HEK293 (cell line): Measurements from ENCODE around the gene IKZF2.

Experiments used
- CTCF ChIA-PET: fragments of 350-600 bp; formaldehyde crosslinking; extraction: SDS; loops from one replicate; lab custom pipeline; 2021; ENCODE audit warnings: antibody characterized with exemption; lab: Yijun Ruan, JAX
- POLR2A ChIA-PET: fragments of 300-600 bp; formaldehyde crosslinking; extraction: SDS; loops from one replicate; lab custom pipeline; 2020; ENCODE audit warnings: antibody characterized with exemption, inconsistent platforms; lab: Yijun Ruan, JAX
- H3K27ac ChIP-seq: fragments of 200-500 bp; sonication (Bioruptor generic); 2 replicates; pipeline ENCODE4 v1.5.1; 2014; ENCODE audit warnings: low read depth, low read length, control low read depth, inconsistent platforms; ENCODE audit errors: extremely low read depth
- H3K36me3 ChIP-seq, 2 experiments: fragments of 200-500 bp in 1 of 2; sonication (Bioruptor generic) in 1 of 2; 1 replicate in 1 of 2; 2 replicates in 1 of 2; pipeline ENCODE4 v1.5.1; 2014 to 2017; ENCODE audit warnings: inconsistent platforms in 2 of 2, low read length in 2 of 2; ENCODE audit not compliant: control insufficient read depth in 2 of 2, insufficient read depth in 1 of 2
- H3K4me1 ChIP-seq: fragments of 200-500 bp; sonication (Bioruptor generic); 2 replicates; pipeline ENCODE4 v1.5.1; 2014; ENCODE audit warnings: mild to moderate bottlenecking, low read length, inconsistent platforms; ENCODE audit not compliant: control insufficient read depth, insufficient read depth
- H3K4me3 ChIP-seq: 2 replicates; pipeline ENCODE4 v1.5.1; 2011; ENCODE audit warnings: low read depth, mild to moderate bottlenecking, control low read depth, low read length, moderate library complexity
- H3K9me3 ChIP-seq: fragments of 200-500 bp; sonication (Bioruptor generic); 2 replicates; pipeline ENCODE4 v1.5.1; 2014; ENCODE audit warnings: low read depth, low read length, inconsistent platforms; ENCODE audit not compliant: control insufficient read depth, insufficient read depth
- BCL11B ChIP-seq: fragments of 450-650 bp; formaldehyde crosslinking; IDR thresholded peaks from 2 replicates; pipeline ENCODE4 v1.5.1; 2016; ENCODE audit warnings: low read depth, missing biosample characterization, missing genetic modification characterization
- HOXA7 ChIP-seq: sonication (generic); formaldehyde crosslinking; IDR thresholded peaks from 2 replicates; pipeline ENCODE4 v1.8.1; 2022; ENCODE audit warnings: missing genetic modification reagents, borderline replicate concordance
- KLF8 ChIP-seq: fragments of 450-650 bp; formaldehyde crosslinking; IDR thresholded peaks from 2 replicates; pipeline ENCODE4 v1.5.1; 2016; ENCODE audit warnings: missing biosample characterization, missing genetic modification characterization
- SALL2 ChIP-seq: fragments of 450-650 bp; formaldehyde crosslinking; IDR thresholded peaks from 2 replicates; pipeline ENCODE4 v1.5.0; 2017; ENCODE audit warnings: missing biosample characterization, mild to moderate bottlenecking, missing genetic modification characterization, borderline replicate concordance
- TRIM28 ChIP-seq: IDR thresholded peaks from 2 replicates; pipeline ENCODE4 v1.6.1; 2011; ENCODE audit warnings: low read length, control low read depth, borderline replicate concordance
- YY1 ChIP-seq: fragments of 450-650 bp; formaldehyde crosslinking; IDR thresholded peaks from 2 replicates; pipeline ENCODE4 v1.5.1; 2018; ENCODE audit warnings: missing biosample characterization, missing genetic modification characterization
- ZBTB17 ChIP-seq: fragments of 450-650 bp; formaldehyde crosslinking; IDR thresholded peaks from 2 replicates; pipeline ENCODE4 v1.5.1; 2016; ENCODE audit warnings: missing biosample characterization, missing genetic modification characterization
- ZBTB26 ChIP-seq: fragments of 450-650 bp; formaldehyde crosslinking; optimal IDR thresholded peaks from 2 replicates; pipeline ENCODE3; 2016; ENCODE audit warnings: missing biosample characterization, mild to moderate bottlenecking, missing genetic modification characterization
- ZEB2 ChIP-seq: fragments of 450-650 bp; formaldehyde crosslinking; IDR thresholded peaks from 2 replicates; pipeline ENCODE4 v1.5.1; 2016; ENCODE audit warnings: missing biosample characterization, missing genetic modification characterization
- ZNF114 ChIP-seq: fragments of 450-650 bp; formaldehyde crosslinking; IDR thresholded peaks from 2 replicates; pipeline ENCODE4 v1.5.0; 2017; ENCODE audit warnings: missing biosample characterization, missing genetic modification characterization
- ZNF146 ChIP-seq: fragments of 450-650 bp; formaldehyde crosslinking; IDR thresholded peaks from 2 replicates; pipeline ENCODE4 v1.5.1; 2016; ENCODE audit warnings: missing biosample characterization, missing genetic modification characterization
- ZNF202 ChIP-seq: fragments of 450-650 bp; formaldehyde crosslinking; IDR thresholded peaks from 2 replicates; pipeline ENCODE4 v1.5.1; 2016; ENCODE audit warnings: missing biosample characterization, missing genetic modification characterization, borderline replicate concordance
- ZNF292 ChIP-seq: fragments of 450-650 bp; formaldehyde crosslinking; IDR thresholded peaks from 2 replicates; pipeline ENCODE4 v1.5.1; 2016; ENCODE audit warnings: low read depth, missing biosample characterization, missing genetic modification characterization, borderline replicate concordance
- ZNF341 ChIP-seq: fragments of 450-650 bp; formaldehyde crosslinking; IDR thresholded peaks from 2 replicates; pipeline ENCODE4; 2016; ENCODE audit warnings: low read depth, missing biosample characterization, missing genetic modification characterization
- ZNF404 ChIP-seq: fragments of 450-650 bp; formaldehyde crosslinking; IDR thresholded peaks from 2 replicates; pipeline ENCODE4 v1.5.1; 2017; ENCODE audit warnings: missing biosample characterization, missing genetic modification characterization
- ZNF433 ChIP-seq: fragments of 450-650 bp; formaldehyde crosslinking; IDR thresholded peaks from 2 replicates; pipeline ENCODE4 v1.5.1; 2016; ENCODE audit warnings: missing biosample characterization, missing genetic modification characterization, low read depth
- ZNF561 ChIP-seq: fragments of 450-650 bp; IDR thresholded peaks from 2 replicates; pipeline ENCODE4 v1.5.1; 2018; ENCODE audit warnings: missing biosample characterization, missing genetic modification characterization, borderline replicate concordance
- ZNF639 ChIP-seq: fragments of 450-650 bp; formaldehyde crosslinking; IDR thresholded peaks from 2 replicates; pipeline ENCODE4 v1.5.1; 2016; ENCODE audit warnings: missing biosample characterization, missing genetic modification characterization
- ZNF677 ChIP-seq: fragments of 450-650 bp; IDR thresholded peaks from 2 replicates; pipeline ENCODE4 v1.5.0; 2018; ENCODE audit warnings: missing biosample characterization, mild to moderate bottlenecking, missing genetic modification characterization, moderate library complexity
- ZNF701 ChIP-seq: fragments of 450-650 bp; formaldehyde crosslinking; IDR thresholded peaks from 2 replicates; pipeline ENCODE4 v1.5.1; 2016; ENCODE audit warnings: missing biosample characterization, missing genetic modification characterization
- ZNF777 ChIP-seq: fragments of 450-650 bp; formaldehyde crosslinking; IDR thresholded peaks from 2 replicates; pipeline ENCODE4 v1.5.1; 2017; ENCODE audit warnings: missing biosample characterization, missing genetic modification characterization, borderline replicate concordance

The IKZF2 gene

GRCh38 chr2:213015387-213016165 lies 135.8 kb downstream of the IKZF2 start (continued):
- no peak for TF ChIP-seq ZNF146

GRCh38 chr2:213013979-213014378 lies 137.4 kb downstream of the IKZF2 start:
- ChIA-PET CTCF (interaction anchor here (0.7 kb wide), 1 partner anchor 24 kb away, joined by 4 read pairs; no protein-coding TSS in a partner anchor), POLR2A (no interaction called here)
- H3K9me3 ChIP-seq, result no peaks in the 10 kb centered on the region
- no peaks in the 10 kb centered on the region for H3K4me1 ChIP-seq
- H3K27ac ChIP-seq, result no peak overlapping the region
- no peaks in the 10 kb centered on the region for H3K36me3 ChIP-seq
- H3K4me3 ChIP-seq, result no peak overlapping the region
- TF ChIP-seq ZNF202 (tag by site-specific recombination) (no peak), ZNF561 (tag by site-specific recombination) (no peak), ZEB2 (no peak), ZNF341 (tag by site-specific recombination) (no peak), ZNF292 (tag by site-specific recombination) (no peak), YY1 (tag by site-specific recombination) (no peak), KLF8 (no peak), BCL11B (no peak), TRIM28 (no peak), SALL2 (tag by site-specific recombination) (no peak), ZNF639 (tag by site-specific recombination) (no peak), ZBTB26 (no peak), ZNF701 (tag by site-specific recombination) (no peak), ZNF433 (tag by site-specific recombination) (no peak), ZNF777 (no peak), ZNF404 (tag by site-specific recombination) (no peak), HOXA7 (CRISPR knock-in tag) (no peak), ZNF677 (tag by site-specific recombination) (no peak), ZBTB17 (tag by site-specific recombination) (no peak)

- CTCF ChIA-PET, result interaction anchor here (0.7 kb wide), 1 partner anchor 11 kb away, joined by 6 read pairs; no protein-coding TSS in a partner anchor
- H3K36me3 ChIP-seq, result no peaks in the 10 kb centered on the region
- no peak overlapping the region for H3K27ac ChIP-seq
- no peaks in the 10 kb centered on the region for H3K9me3 ChIP-seq
- no peak overlapping the region for H3K4me3 ChIP-seq
- no peaks in the 10 kb centered on the region for H3K4me1 ChIP-seq
- POLR2A ChIA-PET, result no interaction called here
- no peak for TF ChIP-seq ZNF114 (tag by site-specific recombination)
These were observed 139.9 kb downstream of the IKZF2 start for GRCh38 chr2:213011505-213011904.
